CD14-positive monocyte (primary cell): ENCODE measurements around the gene STARD7. TPM values are rescaled to one million over a fixed set of nuclear protein-coding genes. Genes with fewer than 3 reads are reported as not detected.

Experiments
- DNase-seq, 3 donors: peaks; one replicate each; pipeline ENCODE4 v3.0.0-alpha.2; 2011 to 2022
- H2AFZ ChIP-seq: 2 replicates; pipeline ENCODE4 v1.6.0; 2012; ENCODE audit warnings: mild to moderate bottlenecking, low read depth, low read length, inconsistent platforms; ENCODE audit not compliant: insufficient read depth, poor library complexity, severe bottlenecking
- H3K27ac ChIP-seq, 2 donors: 1 replicate in 1 of 2; 2 replicates in 1 of 2; pipeline ENCODE4 v1.5.1; 2012 to 2013; ENCODE audit warnings: low read length in 2 of 2, control low read depth in 1 of 2, inconsistent platforms in 1 of 2, low read depth in 1 of 2, mild to moderate bottlenecking in 1 of 2
- H3K27me3 ChIP-seq, 2 donors: one replicate each; pipeline versions ENCODE4 v1.6.0 to v1.6.1; 2011 to 2013; ENCODE audit warnings: low read length in 2 of 2; ENCODE audit not compliant: control insufficient read depth in 2 of 2, insufficient read depth in 2 of 2
- H3K36me3 ChIP-seq, 2 donors: replicated peaks in 1 of 2; 1 replicate in 1 of 2; 2 replicates in 1 of 2; pipeline versions ENCODE4 v1.5.1 to v1.6.1; 2012 to 2013; ENCODE audit warnings: low read length in 2 of 2, control low read depth in 1 of 2, inconsistent platforms in 1 of 2, mild to moderate bottlenecking in 1 of 2; ENCODE audit not compliant: insufficient read depth in 2 of 2, control insufficient read depth in 1 of 2
- H3K4me1 ChIP-seq, 2 donors: 1 replicate in 1 of 2; 2 replicates in 1 of 2; pipeline versions ENCODE4 v1.5.1 to v1.6.1; 2012 to 2013; ENCODE audit warnings: low read length in 2 of 2, control low read depth in 1 of 2, inconsistent platforms in 1 of 2, mild to moderate bottlenecking in 1 of 2, moderate library complexity in 1 of 2; ENCODE audit not compliant: insufficient read depth in 2 of 2, control insufficient read depth in 1 of 2
- H3K4me2 ChIP-seq: replicated peaks from 2 replicates; pipeline ENCODE3; 2012; ENCODE audit warnings: low read length, moderate library complexity, mild to moderate bottlenecking; ENCODE audit not compliant: poor library complexity, severe bottlenecking; ENCODE audit errors: extremely low read depth
- H3K4me3 ChIP-seq, 3 experiments: fragments of 200-600 bp in 1 of 3; sonication (generic) in 1 of 3; replicated peaks in 1 of 3; 1 replicate in 2 of 3; 2 replicates in 1 of 3; pipeline ENCODE4 v1.5.1; 2011 to 2013; ENCODE audit warnings: low read length in 3 of 3, mild to moderate bottlenecking in 3 of 3, control low read depth in 2 of 3, low read depth in 2 of 3, inconsistent platforms in 1 of 3, moderate library complexity in 1 of 3
- H3K79me2 ChIP-seq: 2 replicates; pipeline ENCODE4 v1.6.0; 2012; ENCODE audit warnings: mild to moderate bottlenecking, control low read depth, inconsistent platforms, low read length, moderate library complexity; ENCODE audit not compliant: insufficient read depth
- H3K9ac ChIP-seq: 2 replicates; pipeline ENCODE4 v1.6.0; 2017; ENCODE audit warnings: low read length, mild to moderate bottlenecking; ENCODE audit not compliant: insufficient read depth, poor library complexity, severe bottlenecking
- H3K9me3 ChIP-seq, 2 donors: replicated peaks in 1 of 2; 1 replicate in 1 of 2; 2 replicates in 1 of 2; pipeline versions ENCODE4 v1.5.1 to v1.6.1; 2012 to 2013; ENCODE audit warnings: low read length in 2 of 2, control low read depth in 1 of 2; ENCODE audit not compliant: control insufficient read depth in 1 of 2, insufficient read depth in 1 of 2
- H4K20me1 ChIP-seq: 2 replicates; pipeline ENCODE4 v1.6.0; 2012; ENCODE audit warnings: mild to moderate bottlenecking, low read length, control low read depth, moderate library complexity; ENCODE audit not compliant: insufficient read depth
- H3K27ac Mint-ChIP-seq, 7 donors: one replicate each; pipeline ENCODE4 v1.8.0; 2020; ENCODE audit warnings: mild to moderate bottlenecking in 7 of 7, mixed read lengths in 7 of 7, moderate library complexity in 6 of 7, inconsistent platforms in 2 of 7
- H3K27me3 Mint-ChIP-seq, 3 donors: one replicate each; pipeline ENCODE4 v1.8.0; 2021 to 2022; ENCODE audit warnings: low read depth in 3 of 3, mild to moderate bottlenecking in 3 of 3, mixed read lengths in 3 of 3, moderate library complexity in 3 of 3, inconsistent platforms in 1 of 3
- H3K36me3 Mint-ChIP-seq, 2 donors: one replicate each; pipeline ENCODE4 v1.8.0; 2020; ENCODE audit warnings: mixed read lengths in 2 of 2, inconsistent platforms in 1 of 2, mild to moderate bottlenecking in 1 of 2
- H3K4me1 Mint-ChIP-seq: one replicate; pipeline ENCODE4 v1.8.0; 2020; ENCODE audit warnings: mild to moderate bottlenecking, mixed read lengths
- H3K4me3 Mint-ChIP-seq, 2 donors: one replicate each; pipeline ENCODE4 v1.8.0; 2020; ENCODE audit warnings: mild to moderate bottlenecking in 2 of 2, mixed read lengths in 2 of 2, moderate library complexity in 1 of 2
- H3K9me3 Mint-ChIP-seq, 7 donors: one replicate each; pipeline ENCODE4 v1.8.0; 2020 to 2022; ENCODE audit warnings: mixed read lengths in 7 of 7, mild to moderate bottlenecking in 6 of 7, moderate library complexity in 6 of 7, inconsistent platforms in 2 of 7
- CTCF ChIP-seq: fragments of 200-600 bp; IDR thresholded peaks from one replicate; pipeline ENCODE4 v1.8.0; 2022; ENCODE audit warnings: antibody characterized with exemption, mild to moderate bottlenecking
- whole genome bisulfite sequencing: methylation state at CpG from one replicate; pipeline ENCODE4 v1.1.5; 2013; ENCODE audit warnings: missing lambda C conversion rate; ENCODE audit not compliant: insufficient coverage; 5-methylcytosine and 5-hydroxymethylcytosine counted together
- intact Hi-C, 2 donors: fragments of 100-400 bp; cut with micrococcal nuclease; formaldehyde crosslinking; loops; one replicate each; pipeline versions ENCODE4 v1.15.0 to v1.15.1; 2023
- polyA plus RNA-seq, 3 donors: library from polyadenylated mRNA; depleted of rRNA in 1 of 3; unstranded in 2 of 3; stranded (reverse) in 1 of 3; fragments of 300-500 nt in 2 of 3; fragments of >200 nt in 1 of 3; fragmentation: Illumina TruSeq in 2 of 3; gene quantifications; 1 replicate in 2 of 3; 2 replicates in 1 of 3; pipeline ENCODE4 v1.2.3, GENCODE V29; 2012 to 2021

The STARD7 gene
- polyA plus RNA-seq, 3 donors, result 38.0 to 179 (median 172) TPM

GRCh38 chr2:96247896-96248295 lies 39.3 kb upstream of the STARD7 start:
- Histone ChIP-seq H3K27ac (peak overlapping the region; percentile 81 to 89), H3K27me3 (no peaks in the 10 kb centered on the region), H3K4me2 (no peak overlapping the region), H3K9me3 (no peaks in the 10 kb centered on the region), H4K20me1 (no peaks in the 10 kb centered on the region), H3K36me3 (peaks cover 30 to 36% of the 10 kb centered on the region in 2 donors), H3K9ac (no peak overlapping the region), H3K4me3 (no peak overlapping the region), H3K79me2 (peaks cover 53% of the 10 kb centered on the region), H3K4me1 (peaks cover 71 to 87% of the 10 kb centered on the region in 2 donors), H2AFZ (no peak overlapping the region)
- TF ChIP-seq CTCF, result no peak
- H3K27me3 Mint-ChIP-seq, result peaks cover 0 to 4% (median 0%) of the 10 kb centered on the region in 3 donors
- WGBS, result no CpG with 5 or more reads among the region's 5 CpGs
- H3K4me1 Mint-ChIP-seq, result peaks cover 84% of the 10 kb centered on the region
- intact Hi-C loops, result no loop called here
- peak overlapping the region; percentile 88 to 99 (median 98) for H3K27ac Mint-ChIP-seq
- peaks cover 47 to 61% of the 10 kb centered on the region in 2 donors for H3K36me3 Mint-ChIP-seq
- peaks cover 0 to 4% (median 2%) of the 10 kb centered on the region in 7 donors for H3K9me3 Mint-ChIP-seq
- H3K4me3 Mint-ChIP-seq, result no peak overlapping the region
- DNase-seq, result no peak

- H3K27ac ChIP-seq, result peak overlapping the region; percentile 81 to 89
- Mint-ChIP-seq H3K4me1 (peaks cover 86% of the 10 kb centered on the region), H3K9me3 (peaks cover 0 to 4% (median 2%) of the 10 kb centered on the region in 7 donors), H3K27me3 (peaks cover 0 to 2% (median 0%) of the 10 kb centered on the region in 3 donors), H3K4me3 (peak overlapping the region in 1 of 2 donors; percentile 54), H3K27ac (peak overlapping the region; percentile 96 to 99 (median 98)), H3K36me3 (peaks cover 40 to 52% of the 10 kb centered on the region in 2 donors)
- H3K4me2 ChIP-seq, result peak overlapping the region; percentile 26
- H2AFZ ChIP-seq, result no peak overlapping the region
- no peaks in the 10 kb centered on the region for H3K27me3 ChIP-seq
- H3K4me1 ChIP-seq, result peaks cover 74 to 88% of the 10 kb centered on the region in 2 donors
- H3K36me3 ChIP-seq, result peaks cover 21 to 27% of the 10 kb centered on the region in 2 donors
- peaks cover 45% of the 10 kb centered on the region for H3K79me2 ChIP-seq
- intact Hi-C loops, result no loop called here
- H4K20me1 ChIP-seq, result no peaks in the 10 kb centered on the region
- H3K9me3 ChIP-seq, result no peaks in the 10 kb centered on the region
- peak overlapping the region in 1 of 3 experiments; percentile 23 for H3K4me3 ChIP-seq
- WGBS, result 45% methylated on average over 1 of the region's 3 CpGs
- DNase-seq, result peak in 2 of 3 donors; percentile 40 to 41
- TF ChIP-seq CTCF, result no peak
- H3K9ac ChIP-seq, result no peak overlapping the region
These were observed 38.4 kb upstream of the STARD7 start for GRCh38 chr2:96247009-96247408.
